Activated CD4-positive, alpha-beta T cell treated with anti-CD3 and anti-CD28 coated beads, Interleukin-2, amount 10 ng/mL, durations not matched to agents 7 days and 5 days (primary cell): ENCODE measurements around the gene PPFIBP1. TPM values are rescaled to one million over a fixed set of nuclear protein-coding genes. Genes with fewer than 3 reads are reported as not detected.
"Not testable (repeated sequence)": the region's sequence is repeated elsewhere in the genome, so short reads cannot be mapped to it uniquely, and the experiment has no call there.

Source experiments
- CTCF ChIA-PET: fragments of 350-600 bp; sonication (Branson Sonifier 250); formaldehyde crosslinking; loops from one replicate; lab custom pipeline; 2021; ENCODE audit warnings: antibody characterized with exemption; lab: Charles Lee
- POLR2A ChIA-PET: fragments of 350-600 bp; sonication (Branson Sonifier 250); formaldehyde crosslinking; loops from one replicate; lab custom pipeline; 2021; ENCODE audit warnings: antibody characterized with exemption; lab: Charles Lee
- DNase-seq: peaks from one replicate; pipeline ENCODE4 v3.0.0-alpha.2; 2020
- H3K27ac Mint-ChIP-seq: one replicate; pipeline ENCODE4 v1.8.0; 2021; ENCODE audit warnings: mild to moderate bottlenecking, moderate library complexity, mixed read lengths
- H3K27me3 Mint-ChIP-seq: one replicate; pipeline ENCODE4 v1.8.0; 2021; ENCODE audit warnings: mixed read lengths
- H3K36me3 Mint-ChIP-seq: one replicate; pipeline ENCODE4 v1.8.0; 2021; ENCODE audit warnings: low read depth, mixed read lengths
- H3K4me1 Mint-ChIP-seq: one replicate; pipeline ENCODE4 v1.8.0; 2021; ENCODE audit warnings: mixed read lengths
- H3K4me3 Mint-ChIP-seq: one replicate; pipeline ENCODE4 v1.8.0; 2021; ENCODE audit warnings: mild to moderate bottlenecking, moderate library complexity, mixed read lengths
- H3K9me3 Mint-ChIP-seq: one replicate; pipeline ENCODE4 v1.8.0; 2021; ENCODE audit warnings: mixed read lengths
- total RNA-seq, 2 experiments: library from RNA; stranded (reverse); gene quantifications; one replicate each; pipeline ENCODE4 v1.2.3, GENCODE V29; 2021

The PPFIBP1 gene
- total RNA-seq, 2 experiments from 2014 or later = 7.7 to 8.6 TPM

DNA sequence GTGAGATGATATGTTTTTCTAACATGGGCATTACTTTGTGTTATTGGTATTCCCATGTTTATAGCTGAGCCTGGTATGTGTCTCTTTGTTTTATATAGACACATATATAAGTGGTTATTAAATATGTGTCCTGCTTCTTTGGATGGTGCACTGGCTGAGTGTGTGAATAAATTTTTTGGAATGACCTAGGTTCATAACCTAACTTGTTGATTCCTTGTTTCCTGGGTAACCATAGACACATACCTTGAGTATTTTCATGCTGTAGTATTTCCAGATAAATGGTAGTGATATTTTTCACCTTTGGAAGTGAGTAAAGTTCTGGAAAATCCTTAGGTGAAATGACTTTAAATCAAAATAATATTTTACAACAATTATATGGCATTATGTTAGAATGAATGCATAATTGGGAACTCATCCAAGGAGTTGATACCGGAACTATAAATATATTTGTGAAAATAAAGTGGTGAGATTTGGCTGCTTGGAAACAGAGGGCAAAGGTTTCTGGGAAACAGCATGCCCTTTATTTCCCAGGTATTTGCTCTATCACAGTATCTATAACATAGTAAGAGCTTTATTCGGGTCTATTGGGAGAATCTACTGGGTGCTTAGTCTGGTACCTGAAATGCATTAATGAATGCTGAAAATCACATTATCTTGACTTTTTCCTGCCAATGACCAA lies 107.9 kb downstream of the PPFIBP1 start:
- H3K27ac Mint-ChIP-seq = no peak overlapping the region
- DNase-seq = no peak
- POLR2A ChIA-PET = no interaction called here
- CTCF ChIA-PET = no interaction called here
- H3K36me3 Mint-ChIP-seq = no peaks in the 10 kb centered on the region
- H3K9me3 Mint-ChIP-seq = no peaks in the 10 kb centered on the region
- no peaks in the 10 kb centered on the region for H3K27me3 Mint-ChIP-seq
- no peak overlapping the region for H3K4me3 Mint-ChIP-seq
- peaks cover 24% of the 10 kb centered on the region for H3K4me1 Mint-ChIP-seq

GRCh38 chr12:27635349-27635972 lies 111.5 kb downstream of the PPFIBP1 start:
- DNase-seq = no peak
- no peaks in the 10 kb centered on the region for H3K27me3 Mint-ChIP-seq
- H3K36me3 Mint-ChIP-seq = no peaks in the 10 kb centered on the region
- no peak overlapping the region for H3K4me3 Mint-ChIP-seq
- ChIA-PET POLR2A (no interaction called here), CTCF (interaction anchor here (0.6 kb wide), 2 partner anchors 17 to 67 kb away, joined by 3 to 4 read pairs; no protein-coding TSS in a partner anchor)
- H3K27ac Mint-ChIP-seq = no peak overlapping the region
- no peaks in the 10 kb centered on the region for H3K9me3 Mint-ChIP-seq
- H3K4me1 Mint-ChIP-seq = peaks cover 23% of the 10 kb centered on the region

GRCh38 chr12:27636569-27636968 lies 112.6 kb downstream of the PPFIBP1 start:
- DNase-seq, H3K27ac Mint-ChIP-seq, H3K9me3 Mint-ChIP-seq, POLR2A ChIA-PET, H3K27me3 Mint-ChIP-seq, H3K36me3 Mint-ChIP-seq, H3K4me3 Mint-ChIP-seq, CTCF ChIA-PET: not testable (repeated sequence)
- peaks cover 23% of the 10 kb centered on the region for H3K4me1 Mint-ChIP-seq

DNA sequence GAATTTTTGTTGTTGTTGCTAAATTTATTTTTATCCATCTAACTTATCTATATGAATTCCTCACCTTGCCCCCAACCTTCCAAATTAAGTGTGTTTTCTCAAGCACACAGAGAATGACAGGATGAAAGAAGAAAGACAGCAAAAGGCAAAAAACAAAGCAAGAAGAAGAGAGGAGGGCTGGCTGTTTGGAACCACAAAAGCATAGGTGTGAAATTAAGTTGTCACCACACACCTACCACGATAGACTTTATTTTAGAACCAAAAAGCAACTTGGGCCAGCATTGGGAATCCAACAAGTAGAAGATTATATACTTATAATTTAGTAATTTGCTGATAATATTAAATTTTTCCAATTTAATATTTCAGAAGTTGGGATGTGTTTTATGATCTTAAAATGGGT lies 113.5 kb downstream of the PPFIBP1 start:
- ChIA-PET POLR2A (no interaction called here), CTCF (no interaction called here)
- H3K27me3 Mint-ChIP-seq = no peaks in the 10 kb centered on the region
- no peaks in the 10 kb centered on the region for H3K9me3 Mint-ChIP-seq
- no peak for DNase-seq
- H3K4me3 Mint-ChIP-seq = no peak overlapping the region
- H3K27ac Mint-ChIP-seq = no peak overlapping the region
- no peaks in the 10 kb centered on the region for H3K36me3 Mint-ChIP-seq
- H3K4me1 Mint-ChIP-seq = peaks cover 23% of the 10 kb centered on the region

- Mint-ChIP-seq H3K27ac (no peak overlapping the region), H3K27me3 (no peaks in the 10 kb centered on the region), H3K9me3 (no peaks in the 10 kb centered on the region), H3K4me3 (no peak overlapping the region), H3K36me3 (no peaks in the 10 kb centered on the region), H3K4me1 (peaks cover 23% of the 10 kb centered on the region)
- ChIA-PET POLR2A (no interaction called here), CTCF (no interaction called here)
- DNase-seq = no peak
Measured at GRCh38 chr12:27639265-27639664, 115.3 kb downstream of the PPFIBP1 start.

DNA sequence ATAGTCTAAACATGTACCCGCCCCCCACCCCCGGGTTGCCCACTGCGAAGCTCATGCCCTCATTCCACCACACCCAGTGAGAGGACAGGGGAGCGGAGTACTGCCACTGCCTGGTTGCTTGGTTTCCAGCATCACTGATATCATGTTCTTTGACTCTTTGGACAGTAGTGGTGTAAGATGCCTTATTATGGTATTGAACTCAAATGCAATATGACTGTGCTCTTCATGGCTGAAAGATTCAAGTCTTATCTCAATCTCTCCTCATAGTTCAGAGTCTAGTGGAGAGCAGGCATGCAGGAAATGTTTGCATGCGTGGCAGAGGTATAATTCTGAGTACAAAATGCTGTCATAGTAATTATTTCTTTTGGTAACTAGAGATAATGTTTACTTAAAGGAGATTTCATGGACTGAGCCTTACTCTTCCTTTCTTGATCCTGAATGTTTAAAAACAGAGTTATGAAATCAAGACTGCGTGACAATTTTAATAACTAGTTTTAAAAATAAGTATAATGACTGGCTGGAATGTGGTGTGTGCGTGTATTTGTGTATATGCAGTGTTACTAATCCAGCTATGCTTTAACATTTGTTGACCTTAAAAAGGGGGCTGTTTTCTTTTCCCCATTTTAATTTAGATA lies 116.7 kb downstream of the PPFIBP1 start:
- H3K9me3 Mint-ChIP-seq, CTCF ChIA-PET: not testable (repeated sequence)

GRCh38 chr12:27642361-27642760 lies 118.4 kb downstream of the PPFIBP1 start:
- H3K27ac Mint-ChIP-seq, H3K36me3 Mint-ChIP-seq, H3K9me3 Mint-ChIP-seq, DNase-seq, CTCF ChIA-PET, POLR2A ChIA-PET, H3K4me1 Mint-ChIP-seq, H3K27me3 Mint-ChIP-seq, H3K4me3 Mint-ChIP-seq: not testable (repeated sequence)

More for the DNA sequence above, 116.7 kb downstream of the PPFIBP1 start:
- DNase-seq, H3K4me3 Mint-ChIP-seq, POLR2A ChIA-PET, H3K27ac Mint-ChIP-seq, H3K27me3 Mint-ChIP-seq, H3K36me3 Mint-ChIP-seq: not testable (repeated sequence)
- peaks cover 20% of the 10 kb centered on the region for H3K4me1 Mint-ChIP-seq

GRCh38 chr12:27642892-27643291 lies 118.9 kb downstream of the PPFIBP1 start:
- H3K4me1 Mint-ChIP-seq, CTCF ChIA-PET, DNase-seq, H3K4me3 Mint-ChIP-seq, H3K27ac Mint-ChIP-seq, POLR2A ChIA-PET, H3K9me3 Mint-ChIP-seq, H3K36me3 Mint-ChIP-seq, H3K27me3 Mint-ChIP-seq: not testable (repeated sequence)

DNA sequence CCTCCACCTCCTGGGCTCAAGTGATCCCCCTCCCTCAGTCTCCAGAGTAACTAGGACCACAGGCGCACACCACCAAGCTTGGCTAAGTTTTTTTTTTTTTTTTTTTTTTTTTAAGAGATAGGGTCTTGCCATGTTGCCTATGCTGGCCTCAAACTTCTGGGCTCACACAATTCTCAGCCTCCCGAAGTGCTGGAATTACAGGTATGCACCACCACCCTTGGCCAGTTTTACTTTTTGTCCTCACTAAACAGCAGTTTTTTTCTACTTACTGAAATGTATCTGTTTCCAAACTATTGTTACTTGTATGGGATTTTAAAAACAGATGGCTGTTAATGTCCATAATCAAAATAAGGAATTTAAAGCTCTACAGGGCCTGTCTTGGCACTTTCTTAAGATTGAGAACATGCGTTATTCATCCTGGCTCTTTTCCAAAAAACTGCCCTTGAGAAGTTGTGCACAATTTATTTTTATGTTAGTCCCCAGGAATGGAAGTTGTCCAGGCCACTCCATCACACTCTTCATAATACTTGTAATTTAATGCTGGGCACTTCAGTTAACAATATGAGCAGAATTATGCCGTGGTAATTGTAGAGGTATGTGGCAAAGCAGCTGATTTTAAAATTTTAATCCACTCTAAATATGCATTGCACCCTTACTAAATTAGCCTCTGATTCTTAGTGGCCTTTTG lies 120.3 kb downstream of the PPFIBP1 start:
- no peak for DNase-seq
- CTCF ChIA-PET = interaction anchor here (0.6 kb wide), 1 partner anchor 126 kb away, joined by 3 read pairs; no protein-coding TSS in a partner anchor
- Mint-ChIP-seq H3K4me1 (no peaks in the 10 kb centered on the region), H3K36me3 (no peaks in the 10 kb centered on the region), H3K27ac (no peak overlapping the region), H3K4me3 (no peak overlapping the region), H3K9me3 (no peaks in the 10 kb centered on the region), H3K27me3 (no peaks in the 10 kb centered on the region)
- POLR2A ChIA-PET = no interaction called here

DNA sequence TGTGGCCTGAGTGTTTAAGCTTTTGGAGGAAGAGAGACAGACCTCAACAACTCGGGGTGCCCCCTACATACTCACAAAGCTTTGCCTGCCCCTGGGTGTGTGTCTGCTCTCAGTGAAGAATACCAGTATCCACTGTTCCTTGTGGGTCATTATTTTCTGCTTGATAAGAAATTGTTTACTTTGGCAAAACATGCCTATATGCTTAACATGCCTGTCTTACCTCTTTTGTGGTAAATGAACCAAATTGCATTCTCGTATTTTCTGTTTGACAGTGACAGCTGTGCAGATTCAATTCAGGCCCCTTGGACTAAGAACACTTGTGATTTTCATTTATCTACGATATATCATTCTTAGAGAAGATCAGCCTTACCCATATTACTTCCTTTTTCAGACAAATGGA lies 121.7 kb downstream of the PPFIBP1 start:
- no peaks in the 10 kb centered on the region for H3K27me3 Mint-ChIP-seq
- no peak overlapping the region for H3K4me3 Mint-ChIP-seq
- CTCF ChIA-PET = no interaction called here
- H3K27ac Mint-ChIP-seq = no peak overlapping the region
- DNase-seq = no peak
- no peaks in the 10 kb centered on the region for H3K4me1 Mint-ChIP-seq
- no peaks in the 10 kb centered on the region for H3K36me3 Mint-ChIP-seq
- POLR2A ChIA-PET = no interaction called here
- no peaks in the 10 kb centered on the region for H3K9me3 Mint-ChIP-seq

- no peaks in the 10 kb centered on the region for H3K27me3 Mint-ChIP-seq
Measured at GRCh38 chr12:27646149-27646548, 122.1 kb downstream of the PPFIBP1 start.

GRCh38 chr12:27650011-27650410 lies 126.0 kb downstream of the PPFIBP1 start:
- CTCF ChIA-PET = no interaction called here
- DNase-seq = no peak
- no peak overlapping the region for H3K4me3 Mint-ChIP-seq
- no peaks in the 10 kb centered on the region for H3K27me3 Mint-ChIP-seq
- POLR2A ChIA-PET = no interaction called here
- H3K36me3 Mint-ChIP-seq = no peaks in the 10 kb centered on the region
- no peaks in the 10 kb centered on the region for H3K9me3 Mint-ChIP-seq
- H3K4me1 Mint-ChIP-seq = peaks cover 11% of the 10 kb centered on the region
- no peak overlapping the region for H3K27ac Mint-ChIP-seq

More at GRCh38 chr12:27646149-27646548, 122.1 kb downstream of the PPFIBP1 start:
- ChIA-PET CTCF (interaction anchor here (0.7 kb wide), 2 partner anchors 59 to 114 kb away, joined by 3 read pairs; no protein-coding TSS in a partner anchor), POLR2A (no interaction called here)
- Mint-ChIP-seq H3K4me3 (no peak overlapping the region), H3K36me3 (no peaks in the 10 kb centered on the region), H3K9me3 (no peaks in the 10 kb centered on the region), H3K4me1 (no peaks in the 10 kb centered on the region), H3K27ac (no peak overlapping the region)
- DNase-seq = no peak

DNA sequence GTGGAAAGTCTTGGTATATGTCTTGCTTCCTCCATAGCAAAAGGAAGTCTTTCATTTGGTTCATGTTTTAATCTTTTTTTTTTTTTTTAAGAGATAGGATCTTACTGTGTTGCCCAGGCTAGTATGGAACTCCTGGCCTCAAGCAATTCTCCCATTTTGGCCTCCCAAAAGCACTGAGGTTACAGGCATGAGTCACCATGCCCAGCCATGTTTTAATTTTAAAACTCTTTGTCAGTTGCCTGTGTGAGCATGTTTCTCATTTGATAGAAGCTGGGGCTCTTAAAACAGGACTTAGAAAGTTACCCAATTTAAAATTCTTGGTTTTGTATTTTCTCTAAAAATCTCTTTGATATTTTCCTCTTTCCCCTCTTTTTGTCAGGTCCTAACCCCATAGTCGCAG lies 127.2 kb downstream of the PPFIBP1 start:
- no peaks in the 10 kb centered on the region for H3K9me3 Mint-ChIP-seq
- no peaks in the 10 kb centered on the region for H3K36me3 Mint-ChIP-seq
- no peak overlapping the region for H3K27ac Mint-ChIP-seq
- ChIA-PET POLR2A (no interaction called here), CTCF (no interaction called here)
- peaks cover 11% of the 10 kb centered on the region for H3K4me1 Mint-ChIP-seq
- H3K4me3 Mint-ChIP-seq = no peak overlapping the region
- DNase-seq = no peak
- H3K27me3 Mint-ChIP-seq = no peaks in the 10 kb centered on the region
